Activated naive CD8-positive, alpha-beta T cell treated with anti-CD3 and anti-CD28 coated beads, Interleukin-2, amount 50 U/mL, for 16 hours (primary cell): Measurements from ENCODE around the gene POU2AF3.
"Not testable (repeated sequence)": the region's sequence is repeated elsewhere in the genome, so short reads cannot be mapped to it uniquely, and the experiment has no call there.

Source experiments
- DNase-seq: peaks from one replicate; pipeline ENCODE4 v3.0.0-alpha.2; 2020; ENCODE audit warnings: low read depth, low spot score

The POU2AF3 gene, protein sequence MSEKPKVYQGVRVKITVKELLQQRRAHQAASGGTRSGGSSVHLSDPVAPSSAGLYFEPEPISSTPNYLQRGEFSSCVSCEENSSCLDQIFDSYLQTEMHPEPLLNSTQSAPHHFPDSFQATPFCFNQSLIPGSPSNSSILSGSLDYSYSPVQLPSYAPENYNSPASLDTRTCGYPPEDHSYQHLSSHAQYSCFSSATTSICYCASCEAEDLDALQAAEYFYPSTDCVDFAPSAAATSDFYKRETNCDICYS

DNA sequence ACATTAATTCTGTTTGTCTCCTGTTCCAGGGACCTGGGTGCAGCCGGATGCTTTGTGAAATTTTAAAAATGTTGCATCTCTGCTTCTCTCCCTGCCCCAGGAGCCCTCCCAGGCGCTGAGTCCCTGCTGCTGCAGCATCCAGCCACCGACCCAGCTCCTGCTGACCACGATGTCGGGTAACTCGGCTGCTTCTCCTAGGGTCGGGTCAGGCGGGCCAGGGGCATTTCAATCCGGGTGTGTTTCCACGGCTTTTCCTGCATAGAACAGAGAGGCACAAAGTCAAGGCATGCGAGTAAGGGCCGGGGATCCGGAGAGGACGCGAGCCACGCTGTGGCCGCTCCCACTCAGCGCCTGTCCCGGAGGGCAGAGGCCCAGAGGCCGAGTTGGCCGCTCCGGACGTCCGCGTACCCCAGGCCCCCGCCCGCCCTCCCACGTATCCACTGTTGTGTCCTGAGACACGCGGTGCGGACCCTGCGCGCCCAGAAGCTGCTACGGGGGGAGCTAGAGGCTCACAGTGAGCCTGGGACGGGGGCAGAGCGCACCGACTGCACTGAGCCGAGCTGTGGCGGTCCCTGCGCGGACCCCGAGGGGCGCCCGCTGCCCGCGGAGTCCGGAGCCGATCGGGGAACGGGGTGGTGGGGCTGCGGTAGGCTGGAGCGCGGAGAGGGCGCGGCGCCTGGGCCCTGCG, at the start of gene POU2AF3:
POU2AF3 (plus strand) TSS at position 134 of the 688 bp plus-strand sequence; CDS start at position 170, 36 bp downstream.
- no peak for DNase-seq

- no peak for DNase-seq
Measured at GRCh38 chr11:111250936-111251335, 47.4 kb upstream of the POU2AF3 start.

- no peak for DNase-seq
Measured at GRCh38 chr11:111253131-111253530, 45.2 kb upstream of the POU2AF3 start.

GRCh38 chr11:111253630-111254029, 44.7 kb upstream of the POU2AF3 start:
- DNase-seq = no peak

- no peak for DNase-seq
Measured at GRCh38 chr11:111258046-111258445, 40.3 kb upstream of the POU2AF3 start.

GRCh38 chr11:111259896-111260295, 38.5 kb upstream of the POU2AF3 start:
- no peak for DNase-seq

GRCh38 chr11:111260811-111261210, 37.5 kb upstream of the POU2AF3 start:
- DNase-seq = no peak

- DNase-seq = no peak
Measured at GRCh38 chr11:111264646-111265045, 33.7 kb upstream of the POU2AF3 start.

DNA sequence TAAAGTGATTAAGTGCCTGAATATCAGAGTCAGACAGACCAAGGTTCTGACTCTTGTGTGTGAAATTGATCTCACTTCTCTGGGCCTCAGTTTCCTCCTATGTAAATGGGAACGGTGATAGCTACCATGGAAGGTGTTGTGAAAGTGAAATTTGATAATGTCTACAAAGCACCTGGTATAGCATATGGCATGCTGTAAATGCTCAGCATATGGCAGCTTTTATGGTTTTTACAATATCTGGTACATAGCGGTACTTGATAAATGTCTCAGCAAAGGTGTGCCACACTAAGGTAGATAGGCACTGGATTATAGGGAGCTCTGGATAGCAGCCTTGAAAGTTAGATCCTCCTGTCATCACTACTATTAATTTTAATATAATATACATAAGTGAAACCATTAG, 32.9 kb upstream of the POU2AF3 start:
- no peak for DNase-seq

DNA sequence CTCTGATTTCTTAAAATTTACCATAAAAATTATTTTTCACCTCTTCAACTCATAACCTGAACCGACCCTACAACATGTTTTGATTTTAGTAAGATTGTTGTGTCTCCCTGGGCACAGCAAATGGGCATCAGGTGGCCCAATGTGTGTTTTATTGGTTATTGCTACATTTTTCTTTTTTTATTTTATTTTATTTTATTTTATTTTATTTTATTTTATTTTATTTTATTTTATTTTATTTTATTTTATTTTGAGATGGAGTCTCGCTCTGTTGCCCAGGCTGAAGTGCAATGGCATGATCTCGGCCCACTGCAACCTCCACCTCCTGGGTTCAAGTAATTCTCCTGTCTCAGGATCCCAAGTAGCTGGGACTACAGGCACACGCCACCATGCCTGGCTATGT, 30.0 kb upstream of the POU2AF3 start:
- not testable (repeated sequence) for DNase-seq

DNA sequence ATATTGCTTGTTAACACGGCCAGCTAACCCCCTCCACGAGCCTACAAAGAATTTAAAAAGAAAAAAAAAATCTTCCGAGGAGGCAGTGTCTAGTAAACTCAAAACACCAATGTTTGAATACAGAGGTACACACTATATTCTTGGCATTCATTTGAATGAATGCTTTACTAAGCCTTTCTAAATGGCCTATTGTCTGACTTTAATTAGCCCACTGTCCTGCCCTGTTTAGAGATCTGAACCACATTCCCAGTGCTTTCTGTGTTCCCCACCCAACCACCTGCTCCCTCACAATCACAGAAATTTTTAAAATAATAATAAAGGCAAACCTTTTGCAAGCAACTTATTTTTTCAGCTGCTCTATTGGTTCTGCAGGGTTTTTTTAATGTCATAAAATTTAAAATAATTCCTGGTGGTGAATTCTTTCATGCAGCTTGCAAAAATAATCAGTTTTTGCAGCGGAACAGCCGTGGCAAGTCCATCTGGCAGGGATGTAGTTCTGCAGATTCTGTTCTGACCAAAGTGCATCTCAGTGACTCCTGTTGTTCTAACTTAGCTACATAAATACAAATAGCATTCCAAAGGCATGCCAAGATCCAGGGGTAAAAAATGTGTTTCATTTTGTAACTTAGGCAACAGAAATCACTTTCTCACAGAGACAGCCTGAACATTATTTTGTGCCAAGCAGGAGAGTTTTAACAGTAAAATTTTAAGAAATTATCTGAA, 29.0 kb upstream of the POU2AF3 start:
- DNase-seq = no peak

DNA sequence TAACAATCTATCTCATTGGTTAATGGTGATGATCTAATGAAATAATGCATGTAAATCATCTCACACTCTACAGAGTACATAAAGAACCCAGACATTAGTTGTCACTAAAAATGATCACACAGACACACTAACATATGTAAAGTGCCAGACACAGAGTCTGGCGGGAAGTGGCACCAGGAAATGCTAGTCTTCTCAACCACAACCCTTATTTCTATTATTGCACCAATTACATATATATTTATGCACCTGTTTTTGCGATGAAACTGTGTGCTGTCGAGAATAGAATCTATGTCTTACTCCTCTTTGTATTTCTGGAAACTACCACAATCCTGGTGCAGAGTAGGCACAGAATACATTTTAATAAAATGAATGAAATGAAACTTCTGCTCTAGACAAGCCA, 25.9 kb upstream of the POU2AF3 start:
- DNase-seq = no peak

DNA sequence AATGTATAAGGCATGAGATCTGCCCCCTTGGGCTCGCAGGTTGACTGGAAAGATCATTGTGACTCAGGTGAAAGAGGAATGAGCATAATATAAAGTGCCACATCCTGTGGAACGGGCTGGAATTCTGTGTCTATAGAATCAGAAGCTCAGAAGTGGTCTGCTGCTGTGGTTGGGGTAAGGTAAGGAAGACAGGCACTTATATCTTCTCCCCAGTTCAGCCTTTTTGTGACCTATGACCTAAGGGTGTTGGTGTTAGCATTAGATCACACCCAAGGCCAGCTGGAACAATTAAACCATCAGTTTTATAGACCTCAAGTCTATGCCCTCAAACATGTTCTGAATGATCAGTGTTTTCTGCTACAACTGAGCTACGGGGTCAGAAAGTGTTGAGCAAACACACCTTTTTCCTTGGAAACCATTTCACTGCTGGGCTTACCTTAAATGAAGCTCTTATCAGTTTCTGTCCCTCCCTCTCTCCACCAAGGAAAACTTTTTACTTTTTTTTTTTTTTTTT, 15.7 kb upstream of the POU2AF3 start:
- no peak for DNase-seq

DNA sequence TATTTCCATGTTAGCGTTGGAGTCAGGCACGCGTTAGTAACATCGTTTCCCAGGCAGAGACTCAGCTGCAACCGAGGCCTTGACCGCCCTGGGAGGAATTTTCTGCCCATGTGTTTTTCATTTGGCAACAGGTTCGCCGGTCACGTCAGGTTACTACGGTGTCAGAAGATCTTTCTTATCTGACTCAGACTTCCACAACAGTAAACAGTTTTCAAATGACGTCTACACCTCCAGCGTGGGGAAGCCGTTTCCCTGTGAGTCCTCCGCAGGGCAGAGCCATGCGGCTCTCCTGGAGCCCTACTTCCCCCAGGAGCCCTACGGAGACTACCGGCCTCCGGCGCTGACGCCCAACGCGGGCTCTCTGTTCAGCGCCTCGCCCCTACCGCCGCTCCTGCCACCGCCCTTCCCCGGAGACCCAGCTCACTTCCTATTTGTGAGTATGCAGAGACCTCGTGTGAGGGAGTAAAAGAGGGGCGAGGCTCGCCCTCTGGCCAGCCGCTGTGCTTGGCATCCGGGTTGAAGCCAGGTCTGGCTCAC, 14.3 kb upstream of the POU2AF3 start:
- no peak for DNase-seq

DNA sequence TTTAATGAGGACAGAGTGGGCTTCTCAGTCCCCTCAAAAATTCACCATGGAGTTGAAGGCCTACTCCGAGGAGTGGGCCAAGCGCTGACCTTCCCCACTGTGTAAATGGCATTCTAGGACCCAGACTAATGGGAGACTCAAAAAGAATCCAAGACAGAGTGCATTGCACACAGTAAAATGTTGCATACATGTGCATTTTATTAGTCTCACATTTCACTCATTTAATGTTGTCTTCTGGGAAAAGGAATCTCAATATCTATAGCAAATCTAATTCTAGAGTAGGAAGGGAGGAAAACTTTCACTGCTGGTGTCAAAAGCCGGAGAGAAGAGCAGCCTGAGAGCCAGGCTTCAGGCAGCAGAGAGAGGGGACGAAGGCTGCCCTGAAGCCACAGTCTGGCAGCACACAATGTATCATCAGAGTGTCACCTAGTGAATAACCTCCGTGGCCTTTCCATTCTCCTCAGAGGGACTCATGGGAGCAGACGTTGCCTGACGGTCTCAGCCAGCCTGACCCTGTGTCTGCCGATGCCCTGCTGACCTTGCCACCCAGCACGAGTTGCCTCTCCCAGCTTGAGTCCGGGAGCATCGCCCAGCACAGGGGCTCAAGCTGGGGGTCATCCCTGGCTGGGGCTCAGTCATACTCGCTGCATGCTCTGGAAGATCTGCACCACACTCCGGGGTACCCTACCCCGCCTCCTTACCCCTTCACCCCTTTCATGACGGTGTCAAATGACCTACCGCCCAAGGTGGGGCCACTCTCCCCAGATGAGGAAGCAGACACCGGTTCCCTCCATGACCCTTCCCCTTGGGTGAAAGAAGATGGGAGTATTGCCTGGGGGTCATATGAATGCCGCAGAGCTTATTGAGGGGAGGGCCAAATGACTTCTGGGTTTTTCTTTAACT, 12.9 kb upstream of the POU2AF3 start:
- no peak for DNase-seq

GRCh38 chr11:111291764-111292163, 6.6 kb upstream of the POU2AF3 start:
- no peak for DNase-seq

DNA sequence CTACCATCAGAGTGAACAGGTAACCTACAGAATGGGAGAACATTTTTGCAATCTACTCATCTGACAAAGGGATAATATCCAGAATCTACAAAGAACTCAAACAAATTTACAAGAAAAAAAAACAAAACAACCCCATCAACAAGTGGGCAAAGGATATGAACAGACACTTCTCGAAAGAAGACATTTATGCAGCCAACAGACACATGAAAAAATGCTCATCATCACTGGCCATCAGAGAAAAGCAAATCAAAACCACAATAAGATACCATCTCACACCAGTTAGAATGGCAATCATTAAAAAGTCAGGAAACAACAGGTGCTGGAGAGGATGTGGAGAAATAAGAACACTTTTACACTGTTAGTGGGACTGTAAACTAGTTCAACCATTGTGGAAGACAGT, 5.9 kb upstream of the POU2AF3 start:
- DNase-seq = not testable (repeated sequence)

- DNase-seq = no peak
Measured at GRCh38 chr11:111296196-111296595, 2.1 kb upstream of the POU2AF3 start.

DNA sequence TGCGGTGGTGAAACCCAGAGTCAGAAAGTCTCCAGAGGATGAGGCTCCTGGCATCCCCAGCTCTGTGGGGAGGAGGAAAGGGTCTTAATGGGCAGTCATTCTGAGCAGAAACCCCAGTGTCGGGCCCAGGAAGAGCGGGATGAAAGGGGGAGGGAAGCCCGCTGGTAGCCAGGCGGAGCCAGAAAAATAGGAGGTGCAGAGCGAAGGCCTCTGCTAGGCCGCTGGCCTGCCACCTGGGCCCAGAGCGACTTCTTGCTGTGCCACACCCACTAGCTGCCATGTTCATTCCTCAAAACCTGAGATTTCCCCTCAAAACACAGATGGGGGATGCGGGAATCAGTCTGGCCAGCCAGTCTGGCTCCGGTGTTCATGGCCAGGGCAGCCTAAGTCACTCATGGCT, 650 bp upstream of the POU2AF3 start:
- DNase-seq = no peak

GRCh38 chr11:111299101-111300026, 1.0 kb downstream of the POU2AF3 start:
- no peak for DNase-seq
